ENCODE data around the gene COLEC12. TPM values are rescaled to one million over a fixed set of nuclear protein-coding genes. Genes with fewer than 3 reads are reported as not detected.
"Not testable (repeated sequence)": the region's sequence is repeated elsewhere in the genome, so short reads cannot be mapped to it uniquely, and the experiment has no call there.

The COLEC12 gene
- total and polyA plus RNA-seq, 2 experiments from 2014 or later = 61.1 to 69.0 TPM

DNA sequence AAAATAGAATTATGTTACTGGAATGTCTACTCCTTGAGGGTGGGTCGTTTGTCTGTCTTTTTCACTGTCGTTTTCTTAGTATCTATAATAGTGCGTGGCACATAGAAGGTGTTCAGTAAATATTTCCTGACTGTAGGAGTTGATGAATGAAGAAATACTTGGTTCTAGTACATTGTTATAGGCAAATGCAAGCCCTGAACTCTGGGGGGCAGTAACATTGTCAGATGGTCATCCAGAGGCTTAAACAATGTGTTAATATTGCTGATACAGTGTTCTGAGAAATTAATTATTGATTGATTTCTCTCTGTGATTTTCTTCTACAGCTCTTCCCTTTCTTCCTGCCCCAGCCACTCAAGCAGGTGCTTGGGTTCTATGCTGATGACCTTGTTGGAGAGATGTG lies 208.2 kb downstream of the COLEC12 start:
- DNase-seq (ENCODE audit: low read depth in 1 of 2, low spot score in 1 of 2) = peak in 1 of 2 donors; percentile 34
- no peak overlapping the region for H3K27ac ChIP-seq

DNA sequence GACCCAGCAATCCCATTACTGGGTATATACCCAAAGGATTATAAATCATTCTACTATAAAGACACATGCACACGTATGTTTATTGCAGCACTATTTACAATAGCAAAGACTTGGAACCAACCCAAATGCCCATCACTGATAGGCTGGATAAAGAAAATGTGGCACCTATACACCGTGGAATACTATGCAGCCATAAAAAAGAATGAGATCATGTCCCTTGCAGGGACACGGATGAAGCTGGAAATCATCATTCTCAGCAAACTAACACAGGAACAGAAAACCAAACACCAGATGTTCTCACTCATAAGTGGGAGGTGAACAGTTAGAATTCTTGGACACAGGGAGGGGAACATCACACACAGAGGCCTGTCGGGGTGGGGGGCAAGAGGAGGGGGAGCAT lies 210.5 kb downstream of the COLEC12 start:
- H3K9me3 ChIP-seq (ENCODE audit: low read depth); H3K4me3 ChIP-seq; H3K36me3 ChIP-seq; H3K4me1 ChIP-seq (ENCODE audit: low read depth); DNase-seq (ENCODE audit: low read depth in 1 of 2, low spot score in 1 of 2); H3K27ac ChIP-seq; H3K27me3 ChIP-seq: not testable (repeated sequence)

More for the DNA sequence above, 208.2 kb downstream of the COLEC12 start:
- Histone ChIP-seq H3K27me3 (no peaks in the 10 kb centered on the region), H3K9me3 (ENCODE audit: low read depth) (no peaks in the 10 kb centered on the region), H3K4me1 (ENCODE audit: low read depth) (no peaks in the 10 kb centered on the region), H3K36me3 (no peaks in the 10 kb centered on the region), H3K4me3 (no peak overlapping the region)
- TF ChIP-seq, protein P1, sequence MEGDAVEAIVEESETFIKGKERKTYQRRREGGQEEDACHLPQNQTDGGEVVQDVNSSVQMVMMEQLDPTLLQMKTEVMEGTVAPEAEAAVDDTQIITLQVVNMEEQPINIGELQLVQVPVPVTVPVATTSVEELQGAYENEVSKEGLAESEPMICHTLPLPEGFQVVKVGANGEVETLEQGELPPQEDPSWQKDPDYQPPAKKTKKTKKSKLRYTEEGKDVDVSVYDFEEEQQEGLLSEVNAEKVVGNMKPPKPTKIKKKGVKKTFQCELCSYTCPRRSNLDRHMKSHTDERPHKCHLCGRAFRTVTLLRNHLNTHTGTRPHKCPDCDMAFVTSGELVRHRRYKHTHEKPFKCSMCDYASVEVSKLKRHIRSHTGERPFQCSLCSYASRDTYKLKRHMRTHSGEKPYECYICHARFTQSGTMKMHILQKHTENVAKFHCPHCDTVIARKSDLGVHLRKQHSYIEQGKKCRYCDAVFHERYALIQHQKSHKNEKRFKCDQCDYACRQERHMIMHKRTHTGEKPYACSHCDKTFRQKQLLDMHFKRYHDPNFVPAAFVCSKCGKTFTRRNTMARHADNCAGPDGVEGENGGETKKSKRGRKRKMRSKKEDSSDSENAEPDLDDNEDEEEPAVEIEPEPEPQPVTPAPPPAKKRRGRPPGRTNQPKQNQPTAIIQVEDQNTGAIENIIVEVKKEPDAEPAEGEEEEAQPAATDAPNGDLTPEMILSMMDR (IDR thresholded peaks at IDR 0.05; ENCODE audit: low read depth, low read length) = peak; percentile 38

DNA sequence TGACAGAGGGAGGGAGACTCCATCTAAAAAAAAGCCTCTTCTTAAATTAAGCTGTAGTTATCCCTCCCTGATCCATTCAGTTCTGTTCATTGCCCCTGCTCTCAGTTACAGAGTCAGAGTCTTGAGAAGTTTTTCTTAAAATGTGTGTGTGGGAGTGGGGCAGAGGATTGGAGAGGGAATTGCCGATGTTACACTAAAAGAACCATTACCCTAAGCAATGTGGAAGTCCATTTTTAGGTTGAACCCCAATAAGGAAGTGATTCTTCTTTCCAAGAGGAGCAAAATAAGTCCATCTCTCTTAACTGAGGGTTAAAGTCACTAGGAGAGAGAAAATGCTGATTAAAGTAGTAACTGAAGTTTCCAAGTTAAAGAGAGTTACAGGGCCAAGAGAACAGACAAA lies 211.5 kb downstream of the COLEC12 start:
- H3K36me3 ChIP-seq = no peaks in the 10 kb centered on the region
- H3K27ac ChIP-seq = no peak overlapping the region
- TF ChIP-seq, protein P1 (IDR thresholded peaks at IDR 0.05; ENCODE audit: low read depth, low read length) = no peak
- no peak overlapping the region for H3K4me3 ChIP-seq
- H3K9me3 ChIP-seq (ENCODE audit: low read depth) = no peaks in the 10 kb centered on the region
- no peaks in the 10 kb centered on the region for H3K4me1 ChIP-seq (ENCODE audit: low read depth)
- no peak for DNase-seq (ENCODE audit: low read depth in 1 of 2, low spot score in 1 of 2)
- H3K27me3 ChIP-seq = no peaks in the 10 kb centered on the region

DNA sequence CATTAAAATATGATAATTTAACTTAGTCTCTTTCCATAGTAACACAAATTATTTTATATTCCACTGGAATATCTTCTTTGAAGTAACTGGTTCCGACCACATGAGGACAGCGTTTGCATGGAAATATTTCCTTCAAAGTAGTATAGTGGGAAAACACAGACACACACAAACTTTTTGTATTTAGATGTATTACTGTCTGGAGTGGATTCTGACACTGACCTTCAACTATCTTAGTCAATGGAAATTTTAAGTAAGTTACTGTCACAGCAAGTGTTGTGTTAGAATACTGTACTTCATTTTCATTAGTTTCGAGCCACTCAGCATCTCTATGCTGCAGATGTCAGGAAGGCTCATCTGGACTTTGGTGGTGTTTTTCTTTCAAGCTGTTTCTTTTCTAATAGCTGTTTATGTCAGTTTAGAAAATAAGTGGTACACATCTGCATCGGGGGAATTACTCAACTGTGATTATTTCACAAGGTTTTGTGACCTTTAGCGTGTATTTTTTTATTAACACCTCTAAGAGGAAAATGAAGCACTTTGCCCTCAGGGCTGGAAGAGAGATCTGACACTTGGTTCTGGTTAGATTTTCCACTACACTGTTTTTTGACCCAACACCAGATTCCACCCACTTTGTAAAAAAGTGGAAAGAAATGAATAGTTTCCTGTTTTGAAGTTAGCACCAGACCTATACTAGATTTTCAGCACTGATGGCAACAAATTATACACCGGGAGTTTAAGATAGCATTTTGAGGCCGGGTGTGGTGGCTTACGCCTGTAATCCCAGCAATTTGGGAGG lies 213.8 kb downstream of the COLEC12 start:
- no peaks in the 10 kb centered on the region for H3K9me3 ChIP-seq (ENCODE audit: low read depth)
- H3K4me3 ChIP-seq = no peak overlapping the region
- TF ChIP-seq, protein P1 (IDR thresholded peaks at IDR 0.05; ENCODE audit: low read depth, low read length) = peak; percentile 54
- no peaks in the 10 kb centered on the region for H3K4me1 ChIP-seq (ENCODE audit: low read depth)
- no peaks in the 10 kb centered on the region for H3K36me3 ChIP-seq
- peak; percentile 26 to 61 for DNase-seq (ENCODE audit: low read depth in 1 of 2, low spot score in 1 of 2)
- H3K27ac ChIP-seq = no peak overlapping the region
- H3K27me3 ChIP-seq = no peaks in the 10 kb centered on the region

DNA sequence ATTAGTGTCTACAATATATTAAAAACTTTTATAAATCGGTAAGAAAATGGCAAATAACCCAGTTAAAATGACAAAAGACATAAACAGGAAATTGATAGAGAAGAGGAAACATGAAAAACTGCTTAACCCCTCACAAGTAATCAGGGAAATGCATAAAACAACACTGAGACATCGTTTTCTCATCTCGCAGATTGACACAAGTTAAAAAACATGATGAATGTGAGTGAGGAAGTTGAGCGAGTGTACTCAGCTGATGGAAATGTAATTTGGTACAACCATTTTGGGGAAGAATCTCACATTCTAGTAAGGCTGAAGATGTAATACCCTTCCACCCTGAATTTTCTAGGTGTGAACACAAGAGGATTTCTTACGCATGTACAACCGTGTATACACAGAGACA lies 214.7 kb downstream of the COLEC12 start:
- no peaks in the 10 kb centered on the region for H3K36me3 ChIP-seq
- no peak overlapping the region for H3K27ac ChIP-seq
- no peaks in the 10 kb centered on the region for H3K9me3 ChIP-seq (ENCODE audit: low read depth)
- no peak overlapping the region for H3K4me3 ChIP-seq
- DNase-seq (ENCODE audit: low read depth in 1 of 2, low spot score in 1 of 2) = no peak
- no peaks in the 10 kb centered on the region for H3K4me1 ChIP-seq (ENCODE audit: low read depth)
- TF ChIP-seq, protein P1 (IDR thresholded peaks at IDR 0.05; ENCODE audit: low read depth, low read length) = no peak
- no peaks in the 10 kb centered on the region for H3K27me3 ChIP-seq

DNA sequence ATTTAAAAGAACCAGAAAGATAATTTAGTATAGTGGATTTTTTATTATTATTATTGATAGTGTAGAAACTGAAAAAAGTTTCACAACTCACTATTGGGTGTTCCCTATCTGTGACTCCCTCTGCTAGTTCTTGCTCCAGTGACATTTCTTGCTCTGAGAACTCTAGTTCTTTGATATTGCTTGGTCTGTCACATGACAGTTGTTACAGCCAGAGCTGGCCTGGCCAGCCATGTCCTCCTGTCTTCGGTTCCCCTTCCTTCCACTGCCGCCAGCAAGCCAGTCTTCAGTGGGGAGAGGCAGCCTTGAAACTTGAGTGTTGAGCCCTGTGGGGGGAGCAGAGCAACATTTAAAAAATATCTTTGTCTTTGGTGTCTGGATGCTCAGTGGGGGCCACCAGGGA lies 225.0 kb downstream of the COLEC12 start:
- TF ChIP-seq, protein P1 (IDR thresholded peaks at IDR 0.05; ENCODE audit: low read depth, low read length) = no peak
- H3K27ac ChIP-seq = peak overlapping the region; percentile 19
- no peak overlapping the region for H3K4me3 ChIP-seq
- no peaks in the 10 kb centered on the region for H3K27me3 ChIP-seq
- no peaks in the 10 kb centered on the region for H3K4me1 ChIP-seq (ENCODE audit: low read depth)
- H3K36me3 ChIP-seq = no peaks in the 10 kb centered on the region
- no peaks in the 10 kb centered on the region for H3K9me3 ChIP-seq (ENCODE audit: low read depth)
- DNase-seq (ENCODE audit: low read depth in 1 of 2, low spot score in 1 of 2) = no peak
